ENCODE data around the gene NPSR1. TPM values are rescaled to one million over a fixed set of nuclear protein-coding genes. Genes with fewer than 3 reads are reported as not detected.

Gene NPSR1
- total and polyA plus RNA-seq, 4 donors = not detected

- TF ChIP-seq FOXA2 (IDR thresholded peaks at IDR 0.05) = no peak
- no peak for TF ChIP-seq NR2F2 (IDR thresholded peaks at IDR 0.05)
- TF ChIP-seq CTCF (IDR thresholded peaks at IDR 0.05; ENCODE audit: low read depth, low read length, missing input control) = no peak
- TF ChIP-seq JUND (IDR thresholded peaks at IDR 0.05) = no peak
- TF ChIP-seq RAD21 (IDR thresholded peaks at IDR 0.05) = no peak
- TF ChIP-seq SP1 (IDR thresholded peaks at IDR 0.05) = no peak
- no peak for TF ChIP-seq ATF3 (IDR thresholded peaks at IDR 0.05)
- no peak for TF ChIP-seq EGR1 (IDR thresholded peaks at IDR 0.05; ENCODE audit: low read depth in 2 of 2)
- no peak for TF ChIP-seq HNF4G (IDR thresholded peaks at IDR 0.05)
- TF ChIP-seq RXRA (IDR thresholded peaks at IDR 0.05) = no peak
- no peak for TF ChIP-seq YY1 (IDR thresholded peaks at IDR 0.05)
- TF ChIP-seq MAX (IDR thresholded peaks at IDR 0.05) = no peak
- Histone ChIP-seq H3K4me1 (ENCODE audit: control insufficient read depth in 4 of 4, insufficient read depth in 4 of 4, low read length in 3 of 4) (no peaks in the 10 kb centered on the region), H3K4me3 (ENCODE audit: low read depth in 1 of 3, low read length in 3 of 3) (no peak overlapping the region), H3K27me3 (ENCODE audit: control insufficient read depth in 4 of 4, insufficient read depth in 4 of 4, low read length in 3 of 4) (no peaks in the 10 kb centered on the region), H3K27ac (ENCODE audit: low read depth in 1 of 2, low read length in 2 of 2) (no peak overlapping the region), H3K9ac (ENCODE audit: low read depth in 1 of 2, low read length in 2 of 2) (no peak overlapping the region), H3K9me3 (ENCODE audit: control insufficient read depth in 4 of 4, low read length in 3 of 4) (no peaks in the 10 kb centered on the region), H3K36me3 (ENCODE audit: control insufficient read depth in 4 of 4, insufficient read depth in 3 of 4, low read depth in 1 of 4, low read length in 3 of 4) (no peaks in the 10 kb centered on the region)
- DNase-seq (ENCODE audit: low spot score) = no peak
- 50% methylated on average over 1 of the region's 1 CpG for WGBS
These were observed 38.4 kb downstream of the NPSR1 start for GRCh38 chr7:34696415-34696814.

- Histone ChIP-seq H3K27me3 (ENCODE audit: control insufficient read depth in 4 of 4, insufficient read depth in 4 of 4, low read length in 3 of 4) (no peaks in the 10 kb centered on the region), H3K9ac (ENCODE audit: low read depth in 1 of 2, low read length in 2 of 2) (no peak overlapping the region), H3K36me3 (ENCODE audit: control insufficient read depth in 4 of 4, insufficient read depth in 3 of 4, low read depth in 1 of 4, low read length in 3 of 4) (no peaks in the 10 kb centered on the region), H3K4me3 (ENCODE audit: low read depth in 1 of 3, low read length in 3 of 3) (no peak overlapping the region), H3K27ac (ENCODE audit: low read depth in 1 of 2, low read length in 2 of 2) (no peak overlapping the region), H3K4me1 (ENCODE audit: control insufficient read depth in 4 of 4, insufficient read depth in 4 of 4, low read length in 3 of 4) (no peaks in the 10 kb centered on the region), H3K9me3 (ENCODE audit: control insufficient read depth in 4 of 4, low read length in 3 of 4) (no peaks in the 10 kb centered on the region)
- no peak for DNase-seq (ENCODE audit: low spot score)
- WGBS = 62% methylated on average over 2 of the region's 2 CpGs
- no peak for TF ChIP-seq JUND (IDR thresholded peaks at IDR 0.05)
- no peak for TF ChIP-seq SP1 (IDR thresholded peaks at IDR 0.05)
- TF ChIP-seq RXRA (IDR thresholded peaks at IDR 0.05) = no peak
- no peak for TF ChIP-seq EGR1 (IDR thresholded peaks at IDR 0.05; ENCODE audit: low read depth in 2 of 2)
- no peak for TF ChIP-seq YY1 (IDR thresholded peaks at IDR 0.05)
- no peak for TF ChIP-seq GABPA (IDR thresholded peaks at IDR 0.05 in 1 of 2, conservative IDR thresholded peaks at IDR 0.05 in 1 of 2)
- no peak for TF ChIP-seq HNF4G (IDR thresholded peaks at IDR 0.05)
- TF ChIP-seq MAX (IDR thresholded peaks at IDR 0.05) = no peak
- no peak for TF ChIP-seq CTCF (IDR thresholded peaks at IDR 0.05; ENCODE audit: low read depth, low read length, missing input control)
- TF ChIP-seq FOXA2 (IDR thresholded peaks at IDR 0.05) = no peak
- no peak for TF ChIP-seq HNF4A (conservative IDR thresholded peaks at IDR 0.05)
- no peak for TF ChIP-seq REST (IDR thresholded peaks at IDR 0.05)
- no peak for TF ChIP-seq NR2F2 (IDR thresholded peaks at IDR 0.05)
- TF ChIP-seq FOXA1 (IDR thresholded peaks at IDR 0.05) = no peak
- no peak for TF ChIP-seq RAD21 (IDR thresholded peaks at IDR 0.05)
- TF ChIP-seq TAF1 (conservative IDR thresholded peaks at IDR 0.05) = no peak
- no peak for TF ChIP-seq ATF3 (IDR thresholded peaks at IDR 0.05)
- no peak for TF ChIP-seq ZBTB33 (IDR thresholded peaks at IDR 0.05)
These were observed 51.8 kb downstream of the NPSR1 start for GRCh38 chr7:34709771-34710170.
